ENCODE data around the gene RSPH3. TPM values are rescaled to one million over a fixed set of nuclear protein-coding genes. Genes with fewer than 3 reads are reported as not detected.

RSPH3 gene
- polyA plus RNA-seq, 1 donor from 2014 or later: 3.5 TPM

GRCh38 chr6:159023893-159024292, 23.9 kb upstream of the RSPH3 start:
- H3K4me2 ChIP-seq (ENCODE audit: low read length): no peak overlapping the region
- no peak overlapping the region for H3K4me3 ChIP-seq (ENCODE audit: low read length)
- no peaks in the 10 kb centered on the region for H3K79me2 ChIP-seq (replicated peaks; ENCODE audit: insufficient read depth, low read length)
- H3K27ac ChIP-seq (ENCODE audit: low read length): no peak overlapping the region
- no peaks in the 10 kb centered on the region for H3K36me3 ChIP-seq (ENCODE audit: insufficient read depth, low read length)
- TF ChIP-seq RAD21 (conservative IDR thresholded peaks at IDR 0.05) (no peak), EZH2 (IDR thresholded peaks at IDR 0.05; ENCODE audit: borderline replicate concordance, insufficient read depth, low read length, poor library complexity, severe bottlenecking) (no peak), REST (IDR thresholded peaks at IDR 0.05; ENCODE audit: borderline replicate concordance) (no peak), CTCF (IDR thresholded peaks at IDR 0.05; ENCODE audit: poor library complexity, severe bottlenecking) (no peak), MXI1 (conservative IDR thresholded peaks at IDR 0.05; ENCODE audit: poor library complexity, severe bottlenecking) (no peak), EP300 (conservative IDR thresholded peaks at IDR 0.05; ENCODE audit: poor library complexity, severe bottlenecking) (no peak), TAF1 (IDR thresholded peaks at IDR 0.05; ENCODE audit: low read depth) (no peak), SMC3 (conservative IDR thresholded peaks at IDR 0.05; ENCODE audit: poor library complexity) (no peak)
- no peak overlapping the region for H2AFZ ChIP-seq (ENCODE audit: low read depth, low read length)
- no peaks in the 10 kb centered on the region for H3K27me3 ChIP-seq (ENCODE audit: insufficient read depth, low read depth, low read length)
- H4K20me1 ChIP-seq (ENCODE audit: insufficient read depth): no peaks in the 10 kb centered on the region
- peaks cover 6% of the 10 kb centered on the region for H3K9me3 ChIP-seq (ENCODE audit: low read length)
- no peaks in the 10 kb centered on the region for H3F3A ChIP-seq (ENCODE audit: insufficient read depth, low read length, poor library complexity, severe bottlenecking)
- H3K9ac ChIP-seq (ENCODE audit: low read length): no peak overlapping the region
- H3K9me2 ChIP-seq (ENCODE audit: insufficient read depth, low read length): no peaks in the 10 kb centered on the region

GRCh38 chr6:159020011-159020410, 20.0 kb upstream of the RSPH3 start:
- no peak overlapping the region for H2AFZ ChIP-seq (ENCODE audit: low read depth, low read length)
- H3K27me3 ChIP-seq (ENCODE audit: insufficient read depth, low read depth, low read length): no peaks in the 10 kb centered on the region
- TF ChIP-seq EZH2 (IDR thresholded peaks at IDR 0.05; ENCODE audit: borderline replicate concordance, insufficient read depth, low read length, poor library complexity, severe bottlenecking) (no peak), RAD21 (conservative IDR thresholded peaks at IDR 0.05) (no peak), TAF1 (IDR thresholded peaks at IDR 0.05; ENCODE audit: low read depth) (no peak), CTCF (IDR thresholded peaks at IDR 0.05; ENCODE audit: poor library complexity, severe bottlenecking) (no peak), REST (IDR thresholded peaks at IDR 0.05; ENCODE audit: borderline replicate concordance) (no peak), SMC3 (conservative IDR thresholded peaks at IDR 0.05; ENCODE audit: poor library complexity) (no peak), POLR2AphosphoS5 (IDR thresholded peaks at IDR 0.05) (no peak), EP300 (conservative IDR thresholded peaks at IDR 0.05; ENCODE audit: poor library complexity, severe bottlenecking) (no peak), MXI1 (conservative IDR thresholded peaks at IDR 0.05; ENCODE audit: poor library complexity, severe bottlenecking) (no peak)
- no peak overlapping the region for H3K9ac ChIP-seq (ENCODE audit: low read length)
- no peaks in the 10 kb centered on the region for H3K79me2 ChIP-seq (replicated peaks; ENCODE audit: insufficient read depth, low read length)
- H3K36me3 ChIP-seq (ENCODE audit: insufficient read depth, low read length): no peaks in the 10 kb centered on the region
- peaks cover 4% of the 10 kb centered on the region for H3K9me3 ChIP-seq (ENCODE audit: low read length)
- no peak overlapping the region for H3K4me3 ChIP-seq (ENCODE audit: low read length)
- no peaks in the 10 kb centered on the region for H3K9me2 ChIP-seq (ENCODE audit: insufficient read depth, low read length)
- no peaks in the 10 kb centered on the region for H4K20me1 ChIP-seq (ENCODE audit: insufficient read depth)
- H3F3A ChIP-seq (ENCODE audit: insufficient read depth, low read length, poor library complexity, severe bottlenecking): no peaks in the 10 kb centered on the region
- no peak overlapping the region for H3K4me2 ChIP-seq (ENCODE audit: low read length)
- no peak overlapping the region for H3K27ac ChIP-seq (ENCODE audit: low read length)

Measured in neural cell (in vitro differentiated cells).